Hepatocyte (in vitro differentiated cells): ENCODE results near the gene RASGRF1. TPM values are rescaled to one million over a fixed set of nuclear protein-coding genes. Genes with fewer than 3 reads are reported as not detected.

Source experiments
- DNase-seq: peaks from one replicate; pipeline ENCODE4 v3.0.0-alpha.2; 2016; ENCODE audit warnings: low spot score
- H2AFZ ChIP-seq: fragments of 200-600 bp; sonication (generic); 2 replicates; pipeline ENCODE4 v1.6.0; 2016; ENCODE audit warnings: antibody characterized with exemption, mild to moderate bottlenecking
- H3K27ac ChIP-seq: fragments of 200-600 bp; sonication (generic); 2 replicates; pipeline ENCODE4 v1.5.1; 2016; ENCODE audit warnings: mild to moderate bottlenecking
- H3K27me3 ChIP-seq: fragments of 200-600 bp; sonication (generic); 2 replicates; pipeline ENCODE4 v1.6.1; 2016
- H3K36me3 ChIP-seq: fragments of 200-600 bp; sonication (generic); replicated peaks from 2 replicates; pipeline ENCODE4 v1.5.1; 2016; ENCODE audit warnings: low read depth; ENCODE audit not compliant: insufficient read depth
- H3K4me1 ChIP-seq: fragments of 200-600 bp; sonication (generic); 2 replicates; pipeline ENCODE4 v1.5.1; 2016; ENCODE audit warnings: mild to moderate bottlenecking, moderate library complexity; ENCODE audit not compliant: insufficient read depth
- H3K4me2 ChIP-seq: fragments of 200-600 bp; sonication (generic); 2 replicates; pipeline ENCODE4 v1.6.0; 2016
- H3K4me3 ChIP-seq: fragments of 200-600 bp; sonication (generic); 2 replicates; pipeline ENCODE4 v1.5.1; 2016; ENCODE audit warnings: mild to moderate bottlenecking
- H3K79me2 ChIP-seq: fragments of 200-600 bp; sonication (generic); 2 replicates; pipeline ENCODE4 v1.6.0; 2017; ENCODE audit warnings: mild to moderate bottlenecking
- H3K9me2 ChIP-seq: fragments of 200-600 bp; sonication (generic); replicated peaks from 2 replicates; pipeline ENCODE4 v1.6.0; 2017; ENCODE audit warnings: mild to moderate bottlenecking; ENCODE audit not compliant: insufficient read depth
- H3K9me3 ChIP-seq: fragments of 200-600 bp; sonication (generic); 2 replicates; pipeline ENCODE4 v1.5.1; 2016; ENCODE audit warnings: low read depth, mild to moderate bottlenecking
- H4K20me1 ChIP-seq: fragments of 200-600 bp; sonication (generic); 2 replicates; pipeline ENCODE4 v1.6.0; 2016; ENCODE audit warnings: mild to moderate bottlenecking; ENCODE audit not compliant: insufficient read depth, poor library complexity, severe bottlenecking
- EZH2 ChIP-seq: fragments of 200-600 bp; sonication (generic); IDR thresholded peaks from 2 replicates; pipeline ENCODE4 v1.6.1; 2016; ENCODE audit warnings: antibody characterized with exemption, mild to moderate bottlenecking, borderline replicate concordance
- EZH2phosphoT487 ChIP-seq: fragments of 200-600 bp; sonication (generic); IDR thresholded peaks from one replicate; pipeline ENCODE4 v1.6.1; 2018; ENCODE audit warnings: antibody characterized with exemption, mild to moderate bottlenecking, low read depth, moderate library complexity; ENCODE audit not compliant: unreplicated experiment, severe bottlenecking
- WGBS: methylation state at CpG from one replicate; pipeline ENCODE4 v1.1.6; 2016; ENCODE audit warnings: low lambda C conversion rate; ENCODE audit errors: missing lambda C conversion rate; 5-methylcytosine and 5-hydroxymethylcytosine counted together
- polyA plus RNA-seq: library from polyadenylated mRNA; unstranded; fragments of >200 nt; fragmentation: Nextera tagmentation; extraction: Ambion mirVana; gene quantifications from 2 replicates; pipeline ENCODE4 v1.2.1, GENCODE V29; 2016
- total RNA-seq: library from RNA; depleted of rRNA; stranded (reverse); fragments of >200 nt; gene quantifications from 2 replicates; pipeline ENCODE4 v1.2.3, GENCODE V29; 2014
- TF ChIP-seq, protein P1 (sequence below): fragments of 200-600 bp; sonication (generic); IDR thresholded peaks from 2 replicates; pipeline ENCODE4 v1.5.1; 2016; ENCODE audit warnings: antibody characterized with exemption, mild to moderate bottlenecking; ENCODE audit not compliant: poor library complexity

The RASGRF1 gene
- total and polyA plus RNA-seq, 2 experiments from 2014 or later = 0.52 to 1.5 TPM

DNA sequence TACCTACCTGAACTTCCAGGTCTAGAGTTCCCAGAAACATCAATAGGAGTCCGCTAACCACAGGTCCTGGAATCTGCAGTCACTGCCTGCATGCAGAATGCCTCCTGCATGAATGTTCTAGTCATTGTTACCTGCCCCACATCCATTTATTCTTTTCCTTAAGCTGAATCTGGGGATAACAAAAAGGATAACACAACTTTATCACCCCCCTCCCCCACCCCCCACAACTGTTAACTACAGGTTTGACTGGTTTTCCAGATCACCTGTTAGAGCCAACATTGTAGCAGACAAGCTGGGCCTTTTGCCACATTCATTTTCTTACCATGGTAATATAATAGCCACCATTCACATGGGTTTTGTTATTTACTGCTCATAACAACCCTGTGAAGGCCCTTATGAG is 141.1 kb downstream of the RASGRF1 start:
- DNase-seq = no peak
- peak overlapping the region; percentile 73 for H3K27ac ChIP-seq
- H3K9me2 ChIP-seq = no peaks in the 10 kb centered on the region
- H3K4me2 ChIP-seq = no peak overlapping the region
- WGBS = 0% methylated on average over 1 of the region's 1 CpG
- H3K4me3 ChIP-seq = no peak overlapping the region
- no peak overlapping the region for H2AFZ ChIP-seq
- no peaks in the 10 kb centered on the region for H3K27me3 ChIP-seq
- no peaks in the 10 kb centered on the region for H3K79me2 ChIP-seq
- no peaks in the 10 kb centered on the region for H3K36me3 ChIP-seq
- TF ChIP-seq EZH2phosphoT487 = no peak
- TF ChIP-seq, protein P1, sequence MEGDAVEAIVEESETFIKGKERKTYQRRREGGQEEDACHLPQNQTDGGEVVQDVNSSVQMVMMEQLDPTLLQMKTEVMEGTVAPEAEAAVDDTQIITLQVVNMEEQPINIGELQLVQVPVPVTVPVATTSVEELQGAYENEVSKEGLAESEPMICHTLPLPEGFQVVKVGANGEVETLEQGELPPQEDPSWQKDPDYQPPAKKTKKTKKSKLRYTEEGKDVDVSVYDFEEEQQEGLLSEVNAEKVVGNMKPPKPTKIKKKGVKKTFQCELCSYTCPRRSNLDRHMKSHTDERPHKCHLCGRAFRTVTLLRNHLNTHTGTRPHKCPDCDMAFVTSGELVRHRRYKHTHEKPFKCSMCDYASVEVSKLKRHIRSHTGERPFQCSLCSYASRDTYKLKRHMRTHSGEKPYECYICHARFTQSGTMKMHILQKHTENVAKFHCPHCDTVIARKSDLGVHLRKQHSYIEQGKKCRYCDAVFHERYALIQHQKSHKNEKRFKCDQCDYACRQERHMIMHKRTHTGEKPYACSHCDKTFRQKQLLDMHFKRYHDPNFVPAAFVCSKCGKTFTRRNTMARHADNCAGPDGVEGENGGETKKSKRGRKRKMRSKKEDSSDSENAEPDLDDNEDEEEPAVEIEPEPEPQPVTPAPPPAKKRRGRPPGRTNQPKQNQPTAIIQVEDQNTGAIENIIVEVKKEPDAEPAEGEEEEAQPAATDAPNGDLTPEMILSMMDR = no peak
- no peak for TF ChIP-seq EZH2
- H3K9me3 ChIP-seq = no peaks in the 10 kb centered on the region
- no peaks in the 10 kb centered on the region for H4K20me1 ChIP-seq
- H3K4me1 ChIP-seq = peaks cover 22% of the 10 kb centered on the region

DNA sequence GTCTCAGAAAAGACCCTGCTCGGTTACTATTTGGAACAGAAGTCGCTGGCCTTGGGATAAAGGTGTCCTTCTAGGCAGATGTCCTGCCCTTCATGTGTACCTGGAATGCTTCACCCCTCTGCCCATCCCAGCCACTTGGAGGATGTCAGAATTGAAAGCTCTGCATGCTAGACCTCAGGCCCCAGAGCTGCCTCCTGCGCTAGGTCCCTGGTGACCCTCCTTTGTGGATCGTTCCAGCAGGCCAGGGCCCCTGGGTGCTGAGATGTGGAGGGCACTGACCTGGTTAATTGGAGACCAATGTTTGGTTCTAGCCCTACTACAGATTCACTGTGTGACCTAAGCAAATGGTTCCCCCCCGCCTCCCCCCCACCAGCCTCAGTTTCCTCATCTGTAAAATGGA is 143.1 kb downstream of the RASGRF1 start:
- Histone ChIP-seq H3K4me2 (no peak overlapping the region), H3K79me2 (peaks cover 6% of the 10 kb centered on the region), H3K4me3 (no peak overlapping the region), H3K36me3 (no peaks in the 10 kb centered on the region), H3K27ac (no peak overlapping the region), H3K27me3 (no peaks in the 10 kb centered on the region), H3K4me1 (peaks cover 28% of the 10 kb centered on the region), H4K20me1 (no peaks in the 10 kb centered on the region), H3K9me3 (no peaks in the 10 kb centered on the region), H3K9me2 (no peaks in the 10 kb centered on the region), H2AFZ (no peak overlapping the region)
- TF ChIP-seq, protein P1 = no peak
- no peak for TF ChIP-seq EZH2
- TF ChIP-seq EZH2phosphoT487 = no peak
- 97% methylated on average over 5 of the region's 5 CpGs for WGBS
- DNase-seq = no peak

DNA sequence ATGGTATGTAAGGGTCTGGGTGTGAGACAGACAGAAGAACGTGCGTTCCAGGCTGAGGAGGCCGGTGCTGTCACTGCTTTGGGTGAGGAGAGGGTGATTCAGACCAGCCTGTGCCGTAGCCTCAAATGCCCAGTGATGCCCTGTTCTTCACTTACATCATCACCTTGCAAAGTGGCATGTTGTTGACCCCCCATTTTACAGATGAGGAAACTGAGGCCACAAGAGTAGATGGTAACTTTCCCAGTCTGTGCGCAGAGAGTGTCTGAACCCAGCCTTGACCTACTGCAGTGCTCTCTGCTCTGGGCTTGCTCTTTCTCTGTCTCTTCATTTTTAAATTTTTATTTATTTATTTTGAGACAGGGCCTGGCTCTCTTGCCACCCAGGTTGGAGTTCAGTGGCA is 144.1 kb downstream of the RASGRF1 start:
- H3K4me3 ChIP-seq = no peak overlapping the region
- peaks cover 9% of the 10 kb centered on the region for H3K79me2 ChIP-seq
- H3K27ac ChIP-seq = no peak overlapping the region
- H4K20me1 ChIP-seq = no peaks in the 10 kb centered on the region
- WGBS = 97% methylated on average over 5 of the region's 5 CpGs
- no peaks in the 10 kb centered on the region for H3K27me3 ChIP-seq
- no peaks in the 10 kb centered on the region for H3K9me2 ChIP-seq
- H3K36me3 ChIP-seq = no peaks in the 10 kb centered on the region
- no peaks in the 10 kb centered on the region for H3K9me3 ChIP-seq
- TF ChIP-seq EZH2 (no peak), EZH2phosphoT487 (no peak)
- TF ChIP-seq, protein P1 = no peak
- H3K4me2 ChIP-seq = no peak overlapping the region
- no peak overlapping the region for H2AFZ ChIP-seq
- DNase-seq = no peak
- peaks cover 22% of the 10 kb centered on the region for H3K4me1 ChIP-seq
